ENCODE measurements around the gene FFAR1.

GRCh38 chr19:35327642-35328041 lies 20.1 kb upstream of the FFAR1 start:
- TF ChIP-seq POLR2A (IDR thresholded peaks at IDR 0.05; ENCODE audit: low read depth, low read length) = no peak
- TF ChIP-seq POLR2AphosphoS5 (IDR thresholded peaks at IDR 0.05; ENCODE audit: low read depth, low read length) = no peak
- no peak for TF ChIP-seq TAF1 (IDR thresholded peaks at IDR 0.05; ENCODE audit: borderline replicate concordance, low read depth, low read length)

All from GM12892 (cell line).